Astrocyte (in vitro differentiated cells and primary cell): Measurements from ENCODE around the gene GTF2F2. TPM values are rescaled to one million over a fixed set of nuclear protein-coding genes. Genes with fewer than 3 reads are reported as not detected.

Source experiments
- DNase-seq: peaks from one replicate; pipeline ENCODE4 v3.0.0-alpha.2; 2010; ENCODE audit warnings: low read depth
- FAIRE-seq: peaks from 2 replicates; lab custom pipeline; 2011; peaks lifted over from hg19 to GRCh38; lab: Jason Lieb, UNC
- H2AFZ ChIP-seq: 2 replicates; pipeline ENCODE4 v1.6.0; 2012; ENCODE audit warnings: low read depth, low read length, inconsistent platforms
- H3K27ac ChIP-seq: 2 replicates; pipeline ENCODE4 v1.5.1; 2011; ENCODE audit warnings: low read depth, low read length, inconsistent platforms
- H3K27me3 ChIP-seq: 2 replicates; pipeline ENCODE4 v1.6.0; 2011; ENCODE audit warnings: low read length, inconsistent platforms; ENCODE audit not compliant: insufficient read depth
- H3K36me3 ChIP-seq: 2 replicates; pipeline ENCODE4 v1.5.1; 2011; ENCODE audit warnings: low read length, inconsistent platforms; ENCODE audit not compliant: insufficient read depth
- H3K4me1 ChIP-seq: 2 replicates; pipeline ENCODE4 v1.5.1; 2011; ENCODE audit warnings: low read length, inconsistent platforms; ENCODE audit not compliant: insufficient read depth
- H3K4me2 ChIP-seq: 2 replicates; pipeline ENCODE4 v1.6.0; 2012; ENCODE audit warnings: low read length, inconsistent platforms
- H3K4me3 ChIP-seq: 2 replicates; pipeline ENCODE4 v1.5.1; 2011; ENCODE audit warnings: low read depth, mild to moderate bottlenecking, low read length, inconsistent platforms; ENCODE audit not compliant: insufficient read depth
- H3K79me2 ChIP-seq: 2 replicates; pipeline ENCODE4 v1.6.0; 2012; ENCODE audit warnings: mild to moderate bottlenecking, low read length, inconsistent platforms; ENCODE audit not compliant: insufficient read depth
- H3K9ac ChIP-seq: 2 replicates; pipeline ENCODE4 v1.6.0; 2012; ENCODE audit warnings: mild to moderate bottlenecking, low read length, inconsistent platforms
- H3K9me3 ChIP-seq: 2 replicates; pipeline ENCODE4 v1.5.1; 2012; ENCODE audit warnings: low read depth, mild to moderate bottlenecking, low read length, inconsistent platforms; ENCODE audit not compliant: insufficient read depth
- H4K20me1 ChIP-seq: 2 replicates; pipeline ENCODE4 v1.6.0; 2012; ENCODE audit warnings: low read length, inconsistent platforms; ENCODE audit not compliant: insufficient read depth
- H3K27ac Mint-ChIP-seq: one replicate; pipeline ENCODE4 v1.8.0; 2021; ENCODE audit warnings: mild to moderate bottlenecking, mixed read lengths; ENCODE audit not compliant: unreplicated experiment
- H3K27me3 Mint-ChIP-seq: one replicate; pipeline ENCODE4 v1.8.0; 2021; ENCODE audit warnings: low read depth, mixed read lengths; ENCODE audit not compliant: unreplicated experiment
- H3K36me3 Mint-ChIP-seq: one replicate; pipeline ENCODE4 v1.8.0; 2021; ENCODE audit warnings: low read depth, mixed read lengths; ENCODE audit not compliant: unreplicated experiment
- H3K4me1 Mint-ChIP-seq: one replicate; pipeline ENCODE4 v1.8.0; 2021; ENCODE audit warnings: low read depth, mixed read lengths; ENCODE audit not compliant: unreplicated experiment
- H3K4me3 Mint-ChIP-seq: one replicate; pipeline ENCODE4 v1.8.0; 2021; ENCODE audit warnings: mild to moderate bottlenecking, moderate library complexity, mixed read lengths; ENCODE audit not compliant: unreplicated experiment
- H3K9me3 Mint-ChIP-seq: one replicate; pipeline ENCODE4 v1.8.0; 2021; ENCODE audit warnings: mild to moderate bottlenecking, mixed read lengths; ENCODE audit not compliant: unreplicated experiment
- EZH2 ChIP-seq: IDR thresholded peaks from 2 replicates; pipeline ENCODE4 v1.6.1; 2012; ENCODE audit warnings: mild to moderate bottlenecking, low read length, inconsistent platforms; ENCODE audit not compliant: insufficient read depth
- total RNA-seq: library from RNA; stranded (reverse); gene quantifications from 2 replicates; pipeline ENCODE4 v1.2.1, GENCODE V29; 2021
- TF ChIP-seq, protein P1 (sequence below): IDR thresholded peaks from 2 replicates; pipeline ENCODE4 v1.5.1; 2011; ENCODE audit warnings: low read depth, mild to moderate bottlenecking, inconsistent platforms, low read length, moderate library complexity; ENCODE audit not compliant: insufficient read depth

The GTF2F2 gene
- total RNA-seq, 1 donor from 2014 or later: 27.8 TPM

DNA sequence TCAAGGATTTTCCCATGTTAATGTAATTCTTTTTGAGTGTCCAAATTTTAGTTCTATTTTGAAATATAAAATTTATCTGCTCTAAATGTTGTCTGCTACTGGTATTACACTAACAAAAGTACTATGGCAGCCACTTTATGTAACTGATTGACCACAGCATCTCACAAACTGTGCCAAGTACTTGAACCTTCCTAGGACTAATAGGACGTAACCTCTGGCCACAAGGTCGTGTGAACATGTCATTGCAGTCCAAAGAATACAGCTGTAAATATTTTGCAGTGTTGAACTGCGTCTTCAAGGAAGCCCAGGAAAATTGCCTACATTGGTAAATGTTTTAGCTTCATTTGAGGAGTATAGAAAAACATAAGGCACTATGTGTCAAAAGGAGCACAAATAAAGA, 78.6 kb downstream of the GTF2F2 start:
- TF ChIP-seq, protein P1, sequence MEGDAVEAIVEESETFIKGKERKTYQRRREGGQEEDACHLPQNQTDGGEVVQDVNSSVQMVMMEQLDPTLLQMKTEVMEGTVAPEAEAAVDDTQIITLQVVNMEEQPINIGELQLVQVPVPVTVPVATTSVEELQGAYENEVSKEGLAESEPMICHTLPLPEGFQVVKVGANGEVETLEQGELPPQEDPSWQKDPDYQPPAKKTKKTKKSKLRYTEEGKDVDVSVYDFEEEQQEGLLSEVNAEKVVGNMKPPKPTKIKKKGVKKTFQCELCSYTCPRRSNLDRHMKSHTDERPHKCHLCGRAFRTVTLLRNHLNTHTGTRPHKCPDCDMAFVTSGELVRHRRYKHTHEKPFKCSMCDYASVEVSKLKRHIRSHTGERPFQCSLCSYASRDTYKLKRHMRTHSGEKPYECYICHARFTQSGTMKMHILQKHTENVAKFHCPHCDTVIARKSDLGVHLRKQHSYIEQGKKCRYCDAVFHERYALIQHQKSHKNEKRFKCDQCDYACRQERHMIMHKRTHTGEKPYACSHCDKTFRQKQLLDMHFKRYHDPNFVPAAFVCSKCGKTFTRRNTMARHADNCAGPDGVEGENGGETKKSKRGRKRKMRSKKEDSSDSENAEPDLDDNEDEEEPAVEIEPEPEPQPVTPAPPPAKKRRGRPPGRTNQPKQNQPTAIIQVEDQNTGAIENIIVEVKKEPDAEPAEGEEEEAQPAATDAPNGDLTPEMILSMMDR: no peak
- TF ChIP-seq EZH2: no peak

DNA sequence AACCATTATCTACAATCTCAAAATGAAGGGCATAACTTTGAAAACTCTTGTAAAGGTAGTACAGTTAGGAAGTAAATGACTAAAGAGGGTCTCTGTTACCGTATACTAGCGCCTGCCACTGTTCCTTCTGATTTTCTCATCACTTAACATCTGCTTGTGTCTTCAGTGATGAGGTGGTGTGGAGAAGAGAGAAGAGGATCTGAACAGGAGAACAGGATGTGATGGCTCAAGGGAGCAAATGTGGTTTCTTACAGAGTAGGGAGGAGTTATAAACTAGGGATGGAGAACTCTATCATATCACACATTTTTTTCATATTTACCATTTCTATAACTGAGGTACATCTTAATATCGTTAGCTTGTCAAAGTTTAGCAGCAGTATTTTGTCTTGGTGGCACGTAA, 79.4 kb downstream of the GTF2F2 start:
- DNase-seq: no peak
- H3K36me3 ChIP-seq: no peaks in the 10 kb centered on the region
- H3K36me3 Mint-ChIP-seq: peaks cover 9% of the 10 kb centered on the region
- no peaks in the 10 kb centered on the region for H3K9me3 ChIP-seq
- H3K4me3 ChIP-seq: no peak overlapping the region
- peaks cover 22% of the 10 kb centered on the region for H3K4me1 ChIP-seq
- FAIRE-seq: no peak
- H3K4me3 Mint-ChIP-seq: no peak overlapping the region
- H3K79me2 ChIP-seq: peaks cover 34% of the 10 kb centered on the region
- H3K27me3 ChIP-seq: no peaks in the 10 kb centered on the region
- no peak overlapping the region for H3K27ac ChIP-seq
- H3K9ac ChIP-seq: no peak overlapping the region
- peak overlapping the region; percentile 27 for H3K4me2 ChIP-seq
- H3K9me3 Mint-ChIP-seq: no peaks in the 10 kb centered on the region
- peak overlapping the region; percentile 77 for H3K27ac Mint-ChIP-seq
- no peaks in the 10 kb centered on the region for H4K20me1 ChIP-seq
- no peak overlapping the region for H2AFZ ChIP-seq
- peaks cover 49% of the 10 kb centered on the region for H3K4me1 Mint-ChIP-seq
- TF ChIP-seq, protein P1: no peak
- TF ChIP-seq EZH2: no peak
- no peaks in the 10 kb centered on the region for H3K27me3 Mint-ChIP-seq

More for the DNA sequence above, 78.6 kb downstream of the GTF2F2 start:
- Mint-ChIP-seq H3K4me1 (peaks cover 54% of the 10 kb centered on the region), H3K4me3 (no peak overlapping the region), H3K9me3 (no peaks in the 10 kb centered on the region), H3K27ac (peak overlapping the region; percentile 13), H3K36me3 (peaks cover 9% of the 10 kb centered on the region), H3K27me3 (no peaks in the 10 kb centered on the region)
- H3K27me3 ChIP-seq: no peaks in the 10 kb centered on the region
- peaks cover 39% of the 10 kb centered on the region for H3K79me2 ChIP-seq
- H3K9ac ChIP-seq: no peak overlapping the region
- no peaks in the 10 kb centered on the region for H3K36me3 ChIP-seq
- peaks cover 22% of the 10 kb centered on the region for H3K4me1 ChIP-seq
- H4K20me1 ChIP-seq: no peaks in the 10 kb centered on the region
- no peak overlapping the region for H2AFZ ChIP-seq
- FAIRE-seq (peak; percentile 39), DNase-seq (no peak)
- H3K4me3 ChIP-seq: no peak overlapping the region
- no peak overlapping the region for H3K27ac ChIP-seq
- H3K9me3 ChIP-seq: no peaks in the 10 kb centered on the region
- H3K4me2 ChIP-seq: no peak overlapping the region

DNA sequence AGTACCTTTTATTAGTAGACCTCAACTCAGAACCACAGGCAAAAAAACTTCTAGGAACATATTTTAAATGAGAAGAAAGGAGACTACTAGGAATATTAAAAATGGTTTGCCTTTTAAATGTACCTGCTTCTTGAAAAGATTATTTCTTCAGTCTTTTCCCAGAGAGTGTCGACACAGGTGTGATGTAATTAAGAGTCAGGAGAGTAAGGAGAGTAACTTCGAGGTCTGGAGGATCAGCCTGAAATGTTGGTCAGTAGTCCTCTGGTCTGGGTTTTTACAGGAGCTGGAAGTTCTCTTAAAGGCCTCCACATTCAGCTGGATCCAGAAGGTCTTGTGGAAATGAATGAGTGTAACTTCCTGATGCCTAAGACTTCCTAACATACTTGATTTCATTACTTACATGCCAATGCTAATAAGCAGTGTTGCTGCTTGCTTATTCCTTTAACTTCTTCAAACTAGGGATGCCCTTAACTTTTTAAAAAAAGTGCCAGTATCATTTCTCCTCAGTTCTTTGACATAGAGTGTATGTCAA, 80.5 kb downstream of the GTF2F2 start, which contains the start of gene KCTD4:
TSS of gene KCTD4 (minus strand) at position 345 of the 532 bp plus-strand sequence. CDS start 6,478 bp downstream, outside the sequence.
- Histone ChIP-seq H2AFZ (no peak within 1 kb of the TSS), H3K36me3 (no peaks in the 10 kb centered on the region), H3K9me3 (no peaks in the 10 kb centered on the region), H3K4me1 (peaks cover 17% of the 10 kb centered on the region), H3K9ac (no peak within 1 kb of the TSS), H3K4me3 (no peak within 1 kb of the TSS), H4K20me1 (no peaks in the 10 kb centered on the region), H3K79me2 (peaks cover 34% of the 10 kb centered on the region), H3K27me3 (no peaks in the 10 kb centered on the region), H3K27ac (no peak within 1 kb of the TSS), H3K4me2 (no peak within 1 kb of the TSS)
- TF ChIP-seq, protein P1: no peak
- no peak for TF ChIP-seq EZH2
- Mint-ChIP-seq H3K27ac (peak within 1 kb of the TSS; percentile 37), H3K27me3 (no peaks in the 10 kb centered on the region), H3K4me1 (peaks cover 48% of the 10 kb centered on the region), H3K4me3 (peak within 1 kb of the TSS; percentile 5), H3K36me3 (peaks cover 9% of the 10 kb centered on the region), H3K9me3 (no peaks in the 10 kb centered on the region)
- FAIRE-seq: peak; percentile 81
- DNase-seq: peak; percentile 45
